HL-60 (cell line): ENCODE data around the gene PCBP2.

Experiments used
- CTCF ChIP-seq: IDR thresholded peaks from one replicate; pipeline ENCODE4 v1.5.1; 2011; ENCODE audit warnings: low read length, control low read depth, inconsistent platforms; ENCODE audit not compliant: insufficient read depth
- GABPA ChIP-seq: IDR thresholded peaks from 2 replicates; pipeline ENCODE4 v1.6.1; 2012; ENCODE audit warnings: low read depth
- POLR2AphosphoS5 ChIP-seq: IDR thresholded peaks from 2 replicates; pipeline ENCODE4 v1.6.1; 2012; ENCODE audit warnings: low read depth
- SPI1 ChIP-seq: IDR thresholded peaks from 2 replicates; pipeline ENCODE4 v1.6.1; 2012; ENCODE audit warnings: low read depth, mild to moderate bottlenecking, borderline replicate concordance
- TF ChIP-seq, protein P1 (sequence below): IDR thresholded peaks from 2 replicates; pipeline ENCODE4 v1.6.1; 2012; ENCODE audit warnings: low read depth; ENCODE audit not compliant: insufficient replicate concordance

GRCh38 chr12:53402871-53403270, 49.0 kb upstream of the PCBP2 start:
- TF ChIP-seq CTCF (no peak), GABPA (no peak), POLR2AphosphoS5 (no peak), SPI1 (no peak)
- TF ChIP-seq, protein P1, sequence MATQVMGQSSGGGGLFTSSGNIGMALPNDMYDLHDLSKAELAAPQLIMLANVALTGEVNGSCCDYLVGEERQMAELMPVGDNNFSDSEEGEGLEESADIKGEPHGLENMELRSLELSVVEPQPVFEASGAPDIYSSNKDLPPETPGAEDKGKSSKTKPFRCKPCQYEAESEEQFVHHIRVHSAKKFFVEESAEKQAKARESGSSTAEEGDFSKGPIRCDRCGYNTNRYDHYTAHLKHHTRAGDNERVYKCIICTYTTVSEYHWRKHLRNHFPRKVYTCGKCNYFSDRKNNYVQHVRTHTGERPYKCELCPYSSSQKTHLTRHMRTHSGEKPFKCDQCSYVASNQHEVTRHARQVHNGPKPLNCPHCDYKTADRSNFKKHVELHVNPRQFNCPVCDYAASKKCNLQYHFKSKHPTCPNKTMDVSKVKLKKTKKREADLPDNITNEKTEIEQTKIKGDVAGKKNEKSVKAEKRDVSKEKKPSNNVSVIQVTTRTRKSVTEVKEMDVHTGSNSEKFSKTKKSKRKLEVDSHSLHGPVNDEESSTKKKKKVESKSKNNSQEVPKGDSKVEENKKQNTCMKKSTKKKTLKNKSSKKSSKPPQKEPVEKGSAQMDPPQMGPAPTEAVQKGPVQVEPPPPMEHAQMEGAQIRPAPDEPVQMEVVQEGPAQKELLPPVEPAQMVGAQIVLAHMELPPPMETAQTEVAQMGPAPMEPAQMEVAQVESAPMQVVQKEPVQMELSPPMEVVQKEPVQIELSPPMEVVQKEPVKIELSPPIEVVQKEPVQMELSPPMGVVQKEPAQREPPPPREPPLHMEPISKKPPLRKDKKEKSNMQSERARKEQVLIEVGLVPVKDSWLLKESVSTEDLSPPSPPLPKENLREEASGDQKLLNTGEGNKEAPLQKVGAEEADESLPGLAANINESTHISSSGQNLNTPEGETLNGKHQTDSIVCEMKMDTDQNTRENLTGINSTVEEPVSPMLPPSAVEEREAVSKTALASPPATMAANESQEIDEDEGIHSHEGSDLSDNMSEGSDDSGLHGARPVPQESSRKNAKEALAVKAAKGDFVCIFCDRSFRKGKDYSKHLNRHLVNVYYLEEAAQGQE = no peak
